ENCODE measurements around the gene CEP112. TPM values are rescaled to one million over a fixed set of nuclear protein-coding genes. Genes with fewer than 3 reads are reported as not detected.

CEP112 gene
- total RNA-seq, 1 donor from 2014 or later, result 15.8 TPM

GRCh38 chr17:65587534-65588180 is 604.3 kb downstream of the CEP112 start:
- no peak for DNase-seq (ENCODE audit: extremely low read depth, low read depth, low spot score)

GRCh38 chr17:65586899-65587298 is 605.0 kb downstream of the CEP112 start:
- no peak for DNase-seq (ENCODE audit: extremely low read depth, low read depth, low spot score)

Other genes with a start within 250 kb of the CEP112 start
- gene APOH, start 37.3 kb upstream of the CEP112 start, total RNA-seq, result not detected in 2 replicates
- gene PRKCA, start 110.5 kb upstream of the CEP112 start, total RNA-seq, result 18.4 and 19.9 TPM in 2 replicates

All from glomerular endothelial cell (primary cell).